CD14-positive monocyte (primary cell): ENCODE measurements around the gene DDC. TPM values are rescaled to one million over a fixed set of nuclear protein-coding genes. Genes with fewer than 3 reads are reported as not detected.

Experiments used
- DNase-seq, 3 donors: peaks; one replicate each; pipeline ENCODE4 v3.0.0-alpha.2; 2011 to 2022
- H2AFZ ChIP-seq: 2 replicates; pipeline ENCODE4 v1.6.0; 2012; ENCODE audit warnings: mild to moderate bottlenecking, low read depth, low read length, inconsistent platforms; ENCODE audit not compliant: insufficient read depth, poor library complexity, severe bottlenecking
- H3K27ac ChIP-seq, 2 donors: 1 replicate in 1 of 2; 2 replicates in 1 of 2; pipeline ENCODE4 v1.5.1; 2012 to 2013; ENCODE audit warnings: low read length in 2 of 2, control low read depth in 1 of 2, inconsistent platforms in 1 of 2, low read depth in 1 of 2, mild to moderate bottlenecking in 1 of 2
- H3K27me3 ChIP-seq, 2 donors: one replicate each; pipeline versions ENCODE4 v1.6.0 to v1.6.1; 2011 to 2013; ENCODE audit warnings: low read length in 2 of 2; ENCODE audit not compliant: control insufficient read depth in 2 of 2, insufficient read depth in 2 of 2
- H3K36me3 ChIP-seq, 2 donors: replicated peaks in 1 of 2; 1 replicate in 1 of 2; 2 replicates in 1 of 2; pipeline versions ENCODE4 v1.5.1 to v1.6.1; 2012 to 2013; ENCODE audit warnings: low read length in 2 of 2, control low read depth in 1 of 2, inconsistent platforms in 1 of 2, mild to moderate bottlenecking in 1 of 2; ENCODE audit not compliant: insufficient read depth in 2 of 2, control insufficient read depth in 1 of 2
- H3K4me1 ChIP-seq, 2 donors: 1 replicate in 1 of 2; 2 replicates in 1 of 2; pipeline versions ENCODE4 v1.5.1 to v1.6.1; 2012 to 2013; ENCODE audit warnings: low read length in 2 of 2, control low read depth in 1 of 2, inconsistent platforms in 1 of 2, mild to moderate bottlenecking in 1 of 2, moderate library complexity in 1 of 2; ENCODE audit not compliant: insufficient read depth in 2 of 2, control insufficient read depth in 1 of 2
- H3K4me2 ChIP-seq: replicated peaks from 2 replicates; pipeline ENCODE3; 2012; ENCODE audit warnings: low read length, moderate library complexity, mild to moderate bottlenecking; ENCODE audit not compliant: poor library complexity, severe bottlenecking; ENCODE audit errors: extremely low read depth
- H3K4me3 ChIP-seq, 3 experiments: fragments of 200-600 bp in 1 of 3; sonication (generic) in 1 of 3; replicated peaks in 1 of 3; 1 replicate in 2 of 3; 2 replicates in 1 of 3; pipeline ENCODE4 v1.5.1; 2011 to 2013; ENCODE audit warnings: low read length in 3 of 3, mild to moderate bottlenecking in 3 of 3, control low read depth in 2 of 3, low read depth in 2 of 3, inconsistent platforms in 1 of 3, moderate library complexity in 1 of 3
- H3K79me2 ChIP-seq: 2 replicates; pipeline ENCODE4 v1.6.0; 2012; ENCODE audit warnings: mild to moderate bottlenecking, control low read depth, inconsistent platforms, low read length, moderate library complexity; ENCODE audit not compliant: insufficient read depth
- H3K9ac ChIP-seq: 2 replicates; pipeline ENCODE4 v1.6.0; 2017; ENCODE audit warnings: low read length, mild to moderate bottlenecking; ENCODE audit not compliant: insufficient read depth, poor library complexity, severe bottlenecking
- H3K9me3 ChIP-seq, 2 donors: replicated peaks in 1 of 2; 1 replicate in 1 of 2; 2 replicates in 1 of 2; pipeline versions ENCODE4 v1.5.1 to v1.6.1; 2012 to 2013; ENCODE audit warnings: low read length in 2 of 2, control low read depth in 1 of 2; ENCODE audit not compliant: control insufficient read depth in 1 of 2, insufficient read depth in 1 of 2
- H4K20me1 ChIP-seq: 2 replicates; pipeline ENCODE4 v1.6.0; 2012; ENCODE audit warnings: mild to moderate bottlenecking, low read length, control low read depth, moderate library complexity; ENCODE audit not compliant: insufficient read depth
- H3K27ac Mint-ChIP-seq, 7 donors: one replicate each; pipeline ENCODE4 v1.8.0; 2020; ENCODE audit warnings: mild to moderate bottlenecking in 7 of 7, mixed read lengths in 7 of 7, moderate library complexity in 6 of 7, inconsistent platforms in 2 of 7
- H3K27me3 Mint-ChIP-seq, 3 donors: one replicate each; pipeline ENCODE4 v1.8.0; 2021 to 2022; ENCODE audit warnings: low read depth in 3 of 3, mild to moderate bottlenecking in 3 of 3, mixed read lengths in 3 of 3, moderate library complexity in 3 of 3, inconsistent platforms in 1 of 3
- H3K36me3 Mint-ChIP-seq, 2 donors: one replicate each; pipeline ENCODE4 v1.8.0; 2020; ENCODE audit warnings: mixed read lengths in 2 of 2, inconsistent platforms in 1 of 2, mild to moderate bottlenecking in 1 of 2
- H3K4me1 Mint-ChIP-seq: one replicate; pipeline ENCODE4 v1.8.0; 2020; ENCODE audit warnings: mild to moderate bottlenecking, mixed read lengths
- H3K4me3 Mint-ChIP-seq, 2 donors: one replicate each; pipeline ENCODE4 v1.8.0; 2020; ENCODE audit warnings: mild to moderate bottlenecking in 2 of 2, mixed read lengths in 2 of 2, moderate library complexity in 1 of 2
- H3K9me3 Mint-ChIP-seq, 7 donors: one replicate each; pipeline ENCODE4 v1.8.0; 2020 to 2022; ENCODE audit warnings: mixed read lengths in 7 of 7, mild to moderate bottlenecking in 6 of 7, moderate library complexity in 6 of 7, inconsistent platforms in 2 of 7
- WGBS: methylation state at CpG from one replicate; pipeline ENCODE4 v1.1.5; 2013; ENCODE audit warnings: missing lambda C conversion rate; ENCODE audit not compliant: insufficient coverage; 5-methylcytosine and 5-hydroxymethylcytosine counted together
- intact Hi-C, 2 donors: fragments of 100-400 bp; cut with micrococcal nuclease; formaldehyde crosslinking; loops; one replicate each; pipeline versions ENCODE4 v1.15.0 to v1.15.1; 2023
- polyA plus RNA-seq, 3 donors: library from polyadenylated mRNA; depleted of rRNA in 1 of 3; unstranded in 2 of 3; stranded (reverse) in 1 of 3; fragments of 300-500 nt in 2 of 3; fragments of >200 nt in 1 of 3; fragmentation: Illumina TruSeq in 2 of 3; gene quantifications; 1 replicate in 2 of 3; 2 replicates in 1 of 3; pipeline ENCODE4 v1.2.3, GENCODE V29; 2012 to 2021
- TF ChIP-seq, protein P1 (sequence below): fragments of 200-600 bp; IDR thresholded peaks from one replicate; pipeline ENCODE4 v1.8.0; 2022; ENCODE audit warnings: antibody characterized with exemption, mild to moderate bottlenecking

The DDC gene
- polyA plus RNA-seq, 3 donors: not detected

DNA sequence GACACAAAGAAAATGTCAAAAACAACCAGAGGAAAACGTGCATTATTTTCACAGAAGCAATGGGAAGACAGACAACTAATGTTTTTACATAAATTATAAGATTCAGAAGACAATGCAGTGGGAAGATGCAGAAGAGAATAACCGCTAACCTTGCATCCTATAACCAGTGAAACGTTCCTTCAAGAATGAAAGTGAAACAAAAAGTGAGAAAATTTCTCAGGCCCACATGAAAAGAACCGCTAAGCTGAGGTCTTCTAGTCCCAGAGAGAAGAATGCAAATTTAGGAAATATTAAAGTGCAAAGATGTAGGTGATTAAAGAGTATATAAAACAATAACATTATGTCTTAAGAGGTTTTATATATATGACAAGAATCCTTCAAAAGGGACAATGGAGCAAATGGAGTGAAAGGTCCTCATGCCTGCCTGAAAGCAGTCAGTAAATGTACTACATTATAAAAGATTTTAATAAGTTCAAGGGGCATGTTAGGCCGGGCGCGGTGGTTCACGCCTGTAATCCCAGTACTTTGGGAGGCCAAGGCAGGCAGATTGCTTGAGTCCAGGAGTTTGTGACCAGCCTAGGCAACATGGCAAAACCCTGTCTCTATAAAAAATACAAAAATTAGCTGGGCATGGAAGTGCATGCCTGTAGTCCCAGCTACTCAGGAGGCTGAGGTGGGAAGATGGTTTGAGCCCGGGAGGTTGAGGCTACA, 43.1 kb upstream of the DDC start:
- TF ChIP-seq, protein P1, sequence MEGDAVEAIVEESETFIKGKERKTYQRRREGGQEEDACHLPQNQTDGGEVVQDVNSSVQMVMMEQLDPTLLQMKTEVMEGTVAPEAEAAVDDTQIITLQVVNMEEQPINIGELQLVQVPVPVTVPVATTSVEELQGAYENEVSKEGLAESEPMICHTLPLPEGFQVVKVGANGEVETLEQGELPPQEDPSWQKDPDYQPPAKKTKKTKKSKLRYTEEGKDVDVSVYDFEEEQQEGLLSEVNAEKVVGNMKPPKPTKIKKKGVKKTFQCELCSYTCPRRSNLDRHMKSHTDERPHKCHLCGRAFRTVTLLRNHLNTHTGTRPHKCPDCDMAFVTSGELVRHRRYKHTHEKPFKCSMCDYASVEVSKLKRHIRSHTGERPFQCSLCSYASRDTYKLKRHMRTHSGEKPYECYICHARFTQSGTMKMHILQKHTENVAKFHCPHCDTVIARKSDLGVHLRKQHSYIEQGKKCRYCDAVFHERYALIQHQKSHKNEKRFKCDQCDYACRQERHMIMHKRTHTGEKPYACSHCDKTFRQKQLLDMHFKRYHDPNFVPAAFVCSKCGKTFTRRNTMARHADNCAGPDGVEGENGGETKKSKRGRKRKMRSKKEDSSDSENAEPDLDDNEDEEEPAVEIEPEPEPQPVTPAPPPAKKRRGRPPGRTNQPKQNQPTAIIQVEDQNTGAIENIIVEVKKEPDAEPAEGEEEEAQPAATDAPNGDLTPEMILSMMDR: no peak
- Histone ChIP-seq H3K4me3 (no peak overlapping the region), H3K79me2 (no peaks in the 10 kb centered on the region), H4K20me1 (no peaks in the 10 kb centered on the region), H3K27ac (no peak overlapping the region), H3K27me3 (no peaks in the 10 kb centered on the region), H3K4me2 (no peak overlapping the region), H3K36me3 (peaks cover 0 to 26% of the 10 kb centered on the region in 2 donors), H3K9me3 (no peaks in the 10 kb centered on the region), H3K9ac (no peak overlapping the region), H3K4me1 (peaks cover 16 to 22% of the 10 kb centered on the region in 2 donors), H2AFZ (no peak overlapping the region)
- no peak for DNase-seq
- peaks cover 19 to 29% of the 10 kb centered on the region in 2 donors for H3K36me3 Mint-ChIP-seq
- intact Hi-C loops: no loop called here
- 80% methylated on average over 1 of the region's 9 CpGs for WGBS
- peaks cover 0 to 2% (median 0%) of the 10 kb centered on the region in 7 donors for H3K9me3 Mint-ChIP-seq
- H3K27me3 Mint-ChIP-seq: peaks cover 0 to 2% (median 1%) of the 10 kb centered on the region in 3 donors
- peak overlapping the region in 1 of 7 donors; percentile 35 for H3K27ac Mint-ChIP-seq
- peaks cover 34% of the 10 kb centered on the region for H3K4me1 Mint-ChIP-seq
- no peak overlapping the region for H3K4me3 Mint-ChIP-seq

DNA sequence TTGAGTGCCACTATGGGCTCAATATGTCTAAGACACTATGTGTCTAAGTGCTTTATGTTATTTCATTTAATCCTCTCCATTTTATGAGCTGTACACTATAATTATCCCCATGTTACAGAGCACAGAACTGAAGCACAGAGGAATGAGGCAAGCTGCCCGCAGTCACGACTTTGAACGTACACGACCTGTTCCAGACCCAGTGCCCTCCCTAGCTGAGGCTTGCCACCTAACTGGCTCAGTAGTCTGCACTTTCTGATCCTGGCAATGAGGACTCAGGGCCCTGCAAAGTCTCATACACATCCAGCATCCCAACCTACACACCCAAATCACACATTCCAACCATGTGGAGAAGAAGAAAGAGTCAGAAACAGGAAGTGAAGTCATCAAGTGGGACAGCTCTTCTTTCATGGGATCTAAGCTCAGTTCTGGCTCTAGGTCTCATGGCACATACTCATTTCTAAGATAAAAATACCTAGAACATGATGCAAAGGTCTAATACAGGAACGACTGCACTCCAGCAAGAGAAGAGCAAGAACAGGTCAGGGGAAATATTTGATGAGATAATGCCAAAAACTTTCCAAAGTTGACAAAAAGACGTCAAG, 42.4 kb upstream of the DDC start:
- WGBS: 98% methylated on average over 4 of the region's 6 CpGs
- Histone ChIP-seq H3K27me3 (no peaks in the 10 kb centered on the region), H3K9ac (no peak overlapping the region), H2AFZ (no peak overlapping the region), H3K27ac (no peak overlapping the region), H3K79me2 (no peaks in the 10 kb centered on the region), H3K4me1 (peaks cover 16 to 22% of the 10 kb centered on the region in 2 donors), H4K20me1 (no peaks in the 10 kb centered on the region), H3K36me3 (peaks cover 0 to 26% of the 10 kb centered on the region in 2 donors), H3K9me3 (no peaks in the 10 kb centered on the region), H3K4me3 (no peak overlapping the region), H3K4me2 (no peak overlapping the region)
- Mint-ChIP-seq H3K36me3 (peaks cover 17 to 31% of the 10 kb centered on the region in 2 donors), H3K27me3 (peaks cover 1 to 2% (median 1%) of the 10 kb centered on the region in 3 donors), H3K4me1 (peaks cover 32% of the 10 kb centered on the region), H3K27ac (peak overlapping the region in 1 of 7 donors; percentile 43), H3K9me3 (peaks cover 0 to 2% (median 0%) of the 10 kb centered on the region in 7 donors), H3K4me3 (no peak overlapping the region)
- no peak for DNase-seq
- intact Hi-C loops: no loop called here
- TF ChIP-seq, protein P1: no peak
